Body of pancreas (tissue), 4 donors: Measurements from ENCODE around the gene VEGFB. TPM values are rescaled to one million over a fixed set of nuclear protein-coding genes. Genes with fewer than 3 reads are reported as not detected.

Experiments
- ATAC-seq: fragments of 150-250 bp; one replicate; pipeline ENCODE4 v1.9.1; 2016
- DNase-seq, 4 donors: peaks; one replicate each; pipeline ENCODE4 v3.0.0-alpha.2; 2019
- H3K27ac ChIP-seq, 4 donors: fragments of 200-600 bp; sonication (generic); 1 replicate in 3 of 4; 2 replicates in 1 of 4; pipeline versions ENCODE4 v1.5.1 to v1.6.1; 2016 to 2019; ENCODE audit warnings: mild to moderate bottlenecking in 1 of 4, mixed read lengths in 1 of 4, moderate library complexity in 1 of 4
- H3K27me3 ChIP-seq, 2 donors: fragments of 200-600 bp; sonication (generic); one replicate each; pipeline ENCODE4 v1.6.0; 2016; ENCODE audit warnings: mild to moderate bottlenecking in 1 of 2
- H3K36me3 ChIP-seq, 2 donors: fragments of 200-600 bp; sonication (generic); replicated peaks in 1 of 2; 2 replicates each; pipeline ENCODE4 v1.5.1; 2016; ENCODE audit warnings: low read depth in 2 of 2; ENCODE audit not compliant: insufficient read depth in 1 of 2
- H3K4me1 ChIP-seq: fragments of 200-600 bp; sonication (generic); one replicate; pipeline ENCODE4 v1.6.0; 2016
- H3K4me3 ChIP-seq, 2 donors: fragments of 200-600 bp; sonication (generic); 1 replicate in 1 of 2; 2 replicates in 1 of 2; pipeline ENCODE4 v1.5.1; 2016 to 2019
- H3K9me3 ChIP-seq, 3 donors: fragments of 200-600 bp; sonication (generic); 1 replicate in 2 of 3; 2 replicates in 1 of 3; pipeline ENCODE4 v1.5.1; 2016
- CTCF ChIP-seq, 7 experiments: fragments of 450-650 bp in 4 of 7; fragments of 200-600 bp in 3 of 7; sonication (generic) in 3 of 7; IDR thresholded peaks; one replicate each; pipeline ENCODE4 v1.5.1; 2016 to 2019; ENCODE audit warnings: antibody characterized with exemption in 7 of 7
- POLR2A ChIP-seq, 3 donors: fragments of 450-650 bp; IDR thresholded peaks; one replicate each; pipeline ENCODE4 v1.6.1; 2016; ENCODE audit warnings: antibody characterized with exemption in 3 of 3, mild to moderate bottlenecking in 2 of 3
- WGBS, 2 donors: methylation state at CpG; one replicate each; pipeline ENCODE4 v1.1.5; 2017; 5-methylcytosine and 5-hydroxymethylcytosine counted together
- intact Hi-C: fragments of 100-400 bp; cut with DNase I; formaldehyde crosslinking; loops from one replicate; pipeline ENCODE4 v1.15.1; 2023
- total RNA-seq, 2 donors: library from RNA; depleted of rRNA; stranded (reverse); fragments of >200 nt; gene quantifications; one replicate each; pipeline ENCODE4 v1.1.0, GENCODE V29; 2016

The VEGFB gene
- total RNA-seq, 2 donors from 2014 or later = 32.4 to 108 TPM

DNA sequence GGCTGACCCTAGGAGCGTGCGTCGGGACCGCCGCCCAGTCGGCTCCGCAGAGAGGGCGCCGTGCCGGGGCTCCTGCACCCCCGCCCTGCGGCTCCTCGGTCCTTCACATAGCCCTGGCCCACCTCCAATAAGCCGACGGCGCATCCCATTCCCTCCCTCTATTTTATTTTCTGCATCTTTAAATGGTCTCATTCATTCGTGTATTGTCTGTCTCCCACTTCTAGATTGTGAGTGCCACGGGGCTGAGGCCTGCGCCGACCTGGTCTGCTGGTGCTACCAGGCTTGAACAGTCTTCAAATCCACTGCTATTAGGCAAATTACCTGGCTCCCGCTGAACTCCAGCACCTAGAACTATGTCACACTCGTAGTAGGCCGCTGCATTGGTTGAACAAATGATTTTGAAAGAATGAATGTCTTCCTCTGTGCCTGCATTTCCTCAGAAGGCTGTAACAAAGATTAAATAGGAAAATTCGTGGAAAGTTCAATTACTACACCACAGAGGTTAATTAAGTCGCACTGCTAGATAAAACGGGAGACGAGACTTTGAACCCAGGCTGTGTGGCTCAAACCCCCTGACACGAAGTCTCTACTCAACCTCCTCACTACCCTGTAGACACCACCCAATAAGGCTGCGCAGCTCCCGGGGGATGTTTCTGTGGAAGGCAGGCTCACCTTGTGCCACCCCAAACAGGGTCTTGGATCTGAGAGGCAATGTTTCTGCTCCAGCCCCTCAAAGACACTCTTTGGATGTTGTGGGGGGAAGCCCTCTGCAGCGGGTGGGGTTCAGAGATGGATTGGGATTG, 13.5 kb downstream of the VEGFB start:
- DNase-seq = no peak
- Histone ChIP-seq H3K4me1 (peaks cover 56% of the 10 kb centered on the region), H3K4me3 (peak overlapping the region in 1 of 2 donors; percentile 59), H3K27ac (peak overlapping the region in 3 of 4 donors; percentile 58 to 90 (median 86)), H3K27me3 (no peaks in the 10 kb centered on the region), H3K36me3 (no peaks in the 10 kb centered on the region), H3K9me3 (no peaks in the 10 kb centered on the region)
- ATAC-seq = no peak
- intact Hi-C loops = no loop called here
- WGBS, 2 donors = 34 to 39% methylated on average over 25 to 31 of the region's 31 CpGs
- TF ChIP-seq POLR2A (IDR thresholded peaks at IDR 0.05) = no peak
- TF ChIP-seq CTCF (IDR thresholded peaks at IDR 0.05) = no peak

- no peak overlapping the region for H3K27ac ChIP-seq
- intact Hi-C loops = no loop called here
- no peak for DNase-seq
- no peak for TF ChIP-seq CTCF (IDR thresholded peaks at IDR 0.05)
- TF ChIP-seq POLR2A (IDR thresholded peaks at IDR 0.05) = no peak
- WGBS, 2 donors = 78 to 80% methylated on average over 7 of the region's 7 CpGs
- H3K4me1 ChIP-seq = peaks cover 53% of the 10 kb centered on the region
- no peaks in the 10 kb centered on the region for H3K36me3 ChIP-seq
- ATAC-seq = no peak
- no peaks in the 10 kb centered on the region for H3K27me3 ChIP-seq
- no peaks in the 10 kb centered on the region for H3K9me3 ChIP-seq
- no peak overlapping the region for H3K4me3 ChIP-seq
Measured at GRCh38 chr11:64248578-64248977, 14.2 kb downstream of the VEGFB start.

DNA sequence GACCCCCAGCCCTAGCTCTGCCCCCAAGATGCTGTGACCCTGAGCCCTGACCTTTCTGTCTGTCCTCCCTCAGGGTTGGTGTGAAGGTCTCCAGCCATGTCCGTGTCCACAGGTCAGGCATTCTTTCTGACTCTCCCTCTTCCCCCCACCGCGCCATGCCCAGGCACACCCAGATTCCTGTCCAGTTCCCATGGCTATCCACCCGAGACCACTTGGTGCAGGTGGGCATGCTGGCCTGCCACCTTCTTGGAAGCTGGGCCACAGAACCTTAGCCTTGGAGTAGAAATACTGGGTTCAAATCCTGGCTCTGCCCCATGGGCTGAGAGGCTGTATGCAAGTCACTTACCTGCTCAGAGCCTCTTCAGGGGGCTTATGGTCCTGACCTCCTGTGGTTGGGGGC, 14.7 kb downstream of the VEGFB start:
- DNase-seq = no peak
- Histone ChIP-seq H3K4me3 (no peak overlapping the region), H3K27me3 (no peaks in the 10 kb centered on the region), H3K9me3 (no peaks in the 10 kb centered on the region), H3K36me3 (no peaks in the 10 kb centered on the region), H3K27ac (no peak overlapping the region), H3K4me1 (peaks cover 48% of the 10 kb centered on the region)
- intact Hi-C loops = no loop called here
- no peak for TF ChIP-seq POLR2A (IDR thresholded peaks at IDR 0.05)
- no peak for TF ChIP-seq CTCF (IDR thresholded peaks at IDR 0.05)
- 81 to 93% methylated on average over 4 of the region's 4 CpGs for whole genome bisulfite sequencing, 2 donors
- no peak for ATAC-seq

- no peaks in the 10 kb centered on the region for H3K27me3 ChIP-seq
- no peak for TF ChIP-seq POLR2A (IDR thresholded peaks at IDR 0.05)
- no peak for TF ChIP-seq CTCF (IDR thresholded peaks at IDR 0.05)
- intact Hi-C loops = no loop called here
- H3K4me3 ChIP-seq = no peak overlapping the region
- DNase-seq (no peak), ATAC-seq (no peak)
- no peaks in the 10 kb centered on the region for H3K36me3 ChIP-seq
- H3K27ac ChIP-seq = no peak overlapping the region
- 85 to 93% methylated on average over 4 to 8 of the region's 8 CpGs for WGBS, 2 donors
- no peaks in the 10 kb centered on the region for H3K9me3 ChIP-seq
- peaks cover 41% of the 10 kb centered on the region for H3K4me1 ChIP-seq
Measured at GRCh38 chr11:64249563-64250414, 15.4 kb downstream of the VEGFB start.
